GM23338 (cell line): ENCODE data around the gene TTC22. TPM values are rescaled to one million over a fixed set of nuclear protein-coding genes. Genes with fewer than 3 reads are reported as not detected.

Experiments
- ATAC-seq: fragments of 200-7000 bp; cut with Tn5 transposase; 3 replicates; pipeline ENCODE4 v1.9.1; 2020
- DNase-seq: peaks from one replicate; pipeline ENCODE4 v3.0.0-alpha.2; 2015; ENCODE audit warnings: low spot score
- H2AFZ ChIP-seq: fragments of 200-600 bp; sonication (generic); 2 replicates; pipeline ENCODE4 v1.8.0; 2016; ENCODE audit warnings: antibody characterized with exemption, mild to moderate bottlenecking, moderate library complexity
- H3F3A ChIP-seq: fragments of 200-600 bp; sonication (generic); replicated peaks from 2 replicates; pipeline ENCODE4 v1.8.0; 2017; ENCODE audit warnings: antibody characterized with exemption, mixed run types, low read depth
- H3K27ac ChIP-seq: fragments of 200-600 bp; sonication (generic); 2 replicates; pipeline ENCODE4 v1.6.1; 2016; ENCODE audit warnings: low read depth
- H3K27me3 ChIP-seq: fragments of 200-600 bp; sonication (generic); 2 replicates; pipeline ENCODE4 v1.8.0; 2016; ENCODE audit warnings: mild to moderate bottlenecking, mixed run types, moderate library complexity; ENCODE audit not compliant: insufficient read depth
- H3K36me3 ChIP-seq: fragments of 200-600 bp; sonication (generic); 2 replicates; pipeline ENCODE4 v1.8.0; 2016; ENCODE audit warnings: mild to moderate bottlenecking; ENCODE audit not compliant: insufficient read depth
- H3K4me1 ChIP-seq: fragments of 200-600 bp; sonication (generic); 2 replicates; pipeline ENCODE4 v1.8.0; 2016; ENCODE audit warnings: mild to moderate bottlenecking, moderate library complexity; ENCODE audit not compliant: insufficient read depth
- H3K4me2 ChIP-seq: fragments of 200-600 bp; sonication (generic); 2 replicates; pipeline ENCODE4 v1.7.1; 2017; ENCODE audit warnings: mixed run types
- H3K4me3 ChIP-seq: fragments of 200-600 bp; sonication (generic); 2 replicates; pipeline ENCODE4 v1.6.1; 2016; ENCODE audit warnings: mixed run types
- H3K79me2 ChIP-seq: fragments of 200-600 bp; sonication (generic); replicated peaks from 2 replicates; pipeline ENCODE4 v1.8.0; 2017; ENCODE audit warnings: mild to moderate bottlenecking; ENCODE audit not compliant: insufficient read depth
- H3K9me2 ChIP-seq: fragments of 200-600 bp; sonication (generic); 2 replicates; pipeline ENCODE4 v1.8.0; 2017; ENCODE audit not compliant: insufficient read depth
- H4K20me1 ChIP-seq: fragments of 200-600 bp; sonication (generic); replicated peaks from 2 replicates; pipeline ENCODE4 v1.8.0; 2017; ENCODE audit warnings: mild to moderate bottlenecking; ENCODE audit not compliant: insufficient read depth
- H3K27ac Mint-ChIP-seq: 2 replicates; pipeline ENCODE4 v1.8.0; 2020; ENCODE audit warnings: inconsistent platforms, mild to moderate bottlenecking, moderate library complexity, mixed read lengths
- H3K27me3 Mint-ChIP-seq: 3 replicates; pipeline ENCODE4 v1.8.0; 2022; ENCODE audit warnings: low read depth, mild to moderate bottlenecking, moderate library complexity, mixed read lengths, inconsistent platforms; ENCODE audit not compliant: insufficient read depth, poor library complexity
- H3K36me3 Mint-ChIP-seq: 3 replicates; pipeline ENCODE4 v1.8.0; 2021; ENCODE audit warnings: low read depth, mild to moderate bottlenecking, inconsistent platforms, moderate library complexity, mixed read lengths
- H3K4me1 Mint-ChIP-seq: 3 replicates; pipeline ENCODE4 v1.8.0; 2020; ENCODE audit warnings: mild to moderate bottlenecking, inconsistent platforms, mixed read lengths
- H3K4me3 Mint-ChIP-seq: 3 replicates; pipeline ENCODE4 v1.8.0; 2021; ENCODE audit warnings: moderate library complexity, mild to moderate bottlenecking, inconsistent platforms, mixed read lengths
- H3K9me3 Mint-ChIP-seq: 3 replicates; pipeline ENCODE4 v1.8.0; 2020; ENCODE audit warnings: moderate library complexity, mild to moderate bottlenecking, inconsistent platforms, mixed read lengths
- CREB1 ChIP-seq: fragments of 250-450 bp; sonication (Bioruptor Pico); IDR thresholded peaks from 2 replicates; pipeline ENCODE4 v1.5.0; 2020; ENCODE audit warnings: low read depth, mild to moderate bottlenecking, moderate library complexity
- CTCF ChIP-seq, 2 experiments: fragments of 200-600 bp in 1 of 2; sonication (generic) in 1 of 2; conservative IDR thresholded peaks; 2 replicates each; pipeline versions ENCODE4 v1.5.1 to v1.6.1; 2016 to 2017; ENCODE audit warnings: antibody characterized with exemption in 2 of 2, low read depth in 2 of 2, mild to moderate bottlenecking in 2 of 2, moderate library complexity in 1 of 2
- ETS1 ChIP-seq: IDR thresholded peaks from 2 replicates; pipeline ENCODE4 v1.6.1; 2016; ENCODE audit warnings: antibody characterized with exemption
- EZH2 ChIP-seq: fragments of 200-600 bp; sonication (generic); IDR thresholded peaks from one replicate; pipeline ENCODE4 v1.8.0; 2017; ENCODE audit warnings: antibody characterized with exemption, mild to moderate bottlenecking, low read depth; ENCODE audit not compliant: unreplicated experiment
- POLR2AphosphoS5 ChIP-seq: IDR thresholded peaks from 2 replicates; pipeline ENCODE4 v1.6.1; 2016; ENCODE audit warnings: antibody characterized with exemption, low read depth
- ZNF462 ChIP-seq: fragments of 250-450 bp; sonication (Bioruptor Pico); IDR thresholded peaks from 2 replicates; pipeline ENCODE4 v1.5.0; 2020; ENCODE audit warnings: mild to moderate bottlenecking, moderate library complexity
- polyA plus RNA-seq: library from polyadenylated mRNA; unstranded; fragments of >200 nt; fragmentation: Nextera tagmentation; extraction: Ambion mirVana; gene quantifications from 2 replicates; pipeline ENCODE4 v1.2.1, GENCODE V29; 2016
- total RNA-seq: library from RNA; depleted of rRNA; stranded (reverse); fragments of >200 nt; shearing (Covaris generic); gene quantifications from 2 replicates; pipeline ENCODE4 v1.2.3, GENCODE V29; 2014

The TTC22 gene
- total and polyA plus RNA-seq, 2 experiments from 2014 or later: 1.2 to 2.5 TPM

GRCh38 chr1:54815086-54815876 is 14.2 kb upstream of the TTC22 start:
- DNase-seq: no peak
- H3K36me3 Mint-ChIP-seq: no peaks in the 10 kb centered on the region
- no peaks in the 10 kb centered on the region for H3K9me3 Mint-ChIP-seq

More at GRCh38 chr1:54815086-54815876, 14.2 kb upstream of the TTC22 start:
- H3K36me3 ChIP-seq: no peaks in the 10 kb centered on the region
- H3K27me3 Mint-ChIP-seq: peaks cover 16% of the 10 kb centered on the region
- H3K27ac Mint-ChIP-seq: no peak overlapping the region
- no peaks in the 10 kb centered on the region; the same call in 1 of the 2 replicates for H3F3A ChIP-seq
- H3K4me3 Mint-ChIP-seq: no peak overlapping the region; the same call in 2 of the 3 replicates
- H3K4me1 Mint-ChIP-seq: peaks cover 51% of the 10 kb centered on the region
- TF ChIP-seq ZNF462 (CRISPR knock-in tag) (no peak), EZH2 (no peak), ETS1 (no peak), CTCF (conservative IDR thresholded peaks at IDR 0.05; ENCODE audit: low read depth in 2 of 2) (no peak), CREB1 (CRISPR knock-in tag) (no peak), POLR2AphosphoS5 (no peak)
- H3K27me3 ChIP-seq: no peaks in the 10 kb centered on the region
- peaks cover 26% of the 10 kb centered on the region for H3K4me1 ChIP-seq
- H2AFZ ChIP-seq: no peak overlapping the region
- no peak overlapping the region for H3K4me3 ChIP-seq
- H3K9me2 ChIP-seq: peaks cover 4% of the 10 kb centered on the region; the same call in 1 of the 2 replicates
- ATAC-seq: no peak
- H3K27ac ChIP-seq: no peak overlapping the region
- no peaks in the 10 kb centered on the region for H3K79me2 ChIP-seq
- H3K4me2 ChIP-seq: no peak overlapping the region
- H4K20me1 ChIP-seq: no peaks in the 10 kb centered on the region
